ENCODE measurements around the gene ABHD12B.

DNA sequence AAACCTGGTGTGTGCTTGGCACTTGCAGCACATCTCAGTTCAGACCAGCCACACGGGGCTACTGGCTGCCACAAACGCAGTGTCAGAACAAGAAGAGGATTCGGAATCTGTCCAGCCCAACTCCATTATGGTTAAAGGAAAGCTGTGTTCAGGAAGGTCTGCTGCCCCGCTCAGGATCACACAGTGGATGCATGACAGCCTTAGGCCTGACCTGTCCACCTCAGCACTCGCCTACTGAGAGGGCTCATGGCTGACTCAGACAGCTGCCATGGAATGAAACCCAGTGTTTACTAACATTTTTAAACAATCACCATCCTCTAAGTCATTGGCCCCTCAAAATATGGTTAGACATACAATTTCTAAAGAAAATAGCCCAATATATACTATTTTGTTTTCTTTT is 35.3 kb upstream of the ABHD12B start:
- TF ChIP-seq, protein P1, sequence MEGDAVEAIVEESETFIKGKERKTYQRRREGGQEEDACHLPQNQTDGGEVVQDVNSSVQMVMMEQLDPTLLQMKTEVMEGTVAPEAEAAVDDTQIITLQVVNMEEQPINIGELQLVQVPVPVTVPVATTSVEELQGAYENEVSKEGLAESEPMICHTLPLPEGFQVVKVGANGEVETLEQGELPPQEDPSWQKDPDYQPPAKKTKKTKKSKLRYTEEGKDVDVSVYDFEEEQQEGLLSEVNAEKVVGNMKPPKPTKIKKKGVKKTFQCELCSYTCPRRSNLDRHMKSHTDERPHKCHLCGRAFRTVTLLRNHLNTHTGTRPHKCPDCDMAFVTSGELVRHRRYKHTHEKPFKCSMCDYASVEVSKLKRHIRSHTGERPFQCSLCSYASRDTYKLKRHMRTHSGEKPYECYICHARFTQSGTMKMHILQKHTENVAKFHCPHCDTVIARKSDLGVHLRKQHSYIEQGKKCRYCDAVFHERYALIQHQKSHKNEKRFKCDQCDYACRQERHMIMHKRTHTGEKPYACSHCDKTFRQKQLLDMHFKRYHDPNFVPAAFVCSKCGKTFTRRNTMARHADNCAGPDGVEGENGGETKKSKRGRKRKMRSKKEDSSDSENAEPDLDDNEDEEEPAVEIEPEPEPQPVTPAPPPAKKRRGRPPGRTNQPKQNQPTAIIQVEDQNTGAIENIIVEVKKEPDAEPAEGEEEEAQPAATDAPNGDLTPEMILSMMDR (IDR thresholded peaks at IDR 0.05; ENCODE audit: low read length) = no peak
- TF ChIP-seq EZH2 (IDR thresholded peaks at IDR 0.05; ENCODE audit: borderline replicate concordance, low read length) = no peak
